Ramos (cell line): ENCODE data around the gene ASZ1.
"Not testable (repeated sequence)": the region's sequence is repeated elsewhere in the genome, so short reads cannot be mapped to it uniquely, and the experiment has no call there.

Experiments used
- in situ Hi-C: fragments of 300-500 bp; cut with MboI; formaldehyde crosslinking; loops from one replicate; pipeline ENCODE4 v1.14.3; 2022; ENCODE audit warnings: low sequenced_read_pairs; ENCODE audit not compliant: unreplicated experiment

The ASZ1 gene

GRCh38 chr7:117427258-117427701, at the start of gene ASZ1:
Gene ASZ1 (minus strand): TSS chr7:117427493. CDS start chr7:117427460, 33 bp downstream.
- in situ Hi-C loops: no loop called here

- in situ Hi-C loops: no loop called here
Observed at GRCh38 chr7:117476557-117477215, 49.4 kb upstream of the ASZ1 start.

DNA sequence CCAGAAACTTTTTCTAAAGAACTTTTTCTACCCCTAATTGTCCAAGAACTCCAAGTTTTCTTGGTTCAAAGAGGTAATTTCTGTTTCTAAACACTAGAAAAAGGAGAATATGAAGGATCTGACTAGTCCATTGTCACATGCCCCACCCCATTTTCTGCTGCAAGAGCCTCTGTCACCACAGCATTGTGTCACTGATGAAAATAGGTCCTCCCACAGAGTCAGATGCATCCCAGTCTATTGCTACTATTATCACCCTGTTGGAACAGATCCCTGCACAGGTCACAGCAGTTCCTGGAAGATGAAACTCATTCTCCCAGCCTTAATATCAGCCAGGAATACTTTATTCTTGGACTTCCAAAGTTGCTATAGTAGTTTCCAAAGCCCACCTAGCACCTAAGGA, 45.0 kb upstream of the ASZ1 start:
- in situ Hi-C loops: loop anchor here (25.0 kb wide), 1 partner anchor 690 kb away; no protein-coding TSS in a partner anchor

- in situ Hi-C loops: loop anchor here (25.0 kb wide), 1 partner anchor 692 kb away; no protein-coding TSS in a partner anchor
Observed at GRCh38 chr7:117470777-117471176, 43.5 kb upstream of the ASZ1 start.

DNA sequence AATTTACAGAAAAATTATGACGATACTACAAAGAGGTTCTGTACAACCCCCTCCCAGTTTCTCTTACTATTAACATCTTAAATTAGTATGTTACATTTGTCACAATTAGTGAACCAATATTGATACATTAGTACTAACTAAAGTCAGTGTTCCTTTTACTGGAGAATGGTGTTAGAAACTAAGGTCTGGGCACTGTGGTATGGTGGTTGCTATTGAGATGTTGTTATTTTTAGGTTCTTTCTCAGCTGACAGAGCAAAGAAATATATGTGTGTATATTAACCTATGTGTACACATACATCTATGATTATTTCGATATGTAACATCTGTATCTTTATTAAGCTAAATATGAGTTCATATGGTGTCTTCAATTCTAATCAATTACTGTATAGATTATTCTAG, 40.9 kb upstream of the ASZ1 start:
- in situ Hi-C loops: loop anchor here (25.0 kb wide), 1 partner anchor 694 kb away; no protein-coding TSS in a partner anchor

DNA sequence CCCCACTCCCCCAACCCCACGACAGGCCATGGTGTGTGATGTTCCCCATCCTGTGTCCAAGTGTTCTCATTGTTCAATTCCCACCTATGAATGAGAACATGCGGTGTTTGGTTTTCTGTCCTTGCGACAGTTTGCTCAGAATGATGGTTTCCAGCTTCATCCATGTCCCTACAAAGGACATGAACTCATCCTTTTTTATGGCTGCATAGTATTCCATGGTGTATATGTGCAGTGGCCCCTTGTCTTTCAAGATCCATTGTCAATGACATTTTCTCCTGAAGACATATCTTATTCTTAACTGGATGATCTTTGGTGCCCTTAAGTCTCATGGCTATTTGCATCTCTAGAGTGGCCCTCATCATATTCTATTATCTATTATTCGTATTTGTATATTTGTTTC, 33.5 kb upstream of the ASZ1 start:
- in situ Hi-C loops: loop anchor here (25.0 kb wide), 1 partner anchor 701 kb away; no protein-coding TSS in a partner anchor

DNA sequence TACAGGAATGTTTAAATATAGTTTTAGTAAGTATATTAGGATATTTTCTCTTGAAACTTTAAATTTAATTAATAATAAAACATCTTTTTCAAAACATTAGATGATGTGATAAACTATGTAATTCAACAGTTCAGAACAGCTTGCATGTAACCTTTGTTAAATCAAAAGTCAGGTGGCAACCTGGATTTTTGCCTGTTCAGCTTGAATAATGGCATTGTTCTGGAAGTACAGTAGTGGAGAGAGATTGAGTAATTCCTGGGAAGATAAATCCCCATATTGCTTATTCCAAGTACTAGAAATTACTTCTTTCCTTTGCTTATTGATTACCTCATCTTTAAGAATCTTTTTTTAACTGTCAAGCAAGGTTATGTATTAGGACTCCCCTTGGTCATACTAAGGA, 32.4 kb upstream of the ASZ1 start:
- in situ Hi-C loops: loop anchor here (25.0 kb wide), 1 partner anchor 703 kb away; no protein-coding TSS in a partner anchor

DNA sequence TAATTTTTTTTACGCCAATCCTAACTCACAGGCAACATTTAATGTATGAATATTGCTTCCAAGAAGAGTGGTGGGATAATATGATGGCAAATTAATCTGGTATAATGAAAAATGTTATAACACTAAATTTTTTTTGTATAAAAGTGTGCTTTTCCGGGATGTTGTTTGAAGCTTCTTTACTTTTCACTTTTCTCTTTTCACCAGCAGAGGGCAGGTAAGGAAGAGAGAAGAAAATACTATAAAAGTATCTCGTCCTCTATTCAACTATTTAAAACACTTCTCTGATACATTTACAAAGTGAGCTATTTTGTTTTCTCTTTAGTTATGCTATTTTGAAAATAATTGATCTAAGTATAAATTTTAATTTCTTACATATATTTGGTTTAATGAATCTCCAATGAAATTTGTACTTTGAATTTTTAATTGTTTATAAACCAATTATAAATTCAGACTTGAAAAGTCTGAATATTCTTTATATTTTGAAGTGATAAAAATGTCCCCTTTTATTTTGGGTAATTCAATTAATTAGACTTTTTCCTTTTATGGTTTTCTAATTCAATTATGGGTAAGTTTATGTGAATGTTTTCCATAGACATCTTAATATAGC, 31.8 kb upstream of the ASZ1 start:
- in situ Hi-C loops: loop anchor here (25.0 kb wide), 1 partner anchor 703 kb away; no protein-coding TSS in a partner anchor

- in situ Hi-C loops: no loop called here
Observed at GRCh38 chr7:117448655-117449054, 21.4 kb upstream of the ASZ1 start.

DNA sequence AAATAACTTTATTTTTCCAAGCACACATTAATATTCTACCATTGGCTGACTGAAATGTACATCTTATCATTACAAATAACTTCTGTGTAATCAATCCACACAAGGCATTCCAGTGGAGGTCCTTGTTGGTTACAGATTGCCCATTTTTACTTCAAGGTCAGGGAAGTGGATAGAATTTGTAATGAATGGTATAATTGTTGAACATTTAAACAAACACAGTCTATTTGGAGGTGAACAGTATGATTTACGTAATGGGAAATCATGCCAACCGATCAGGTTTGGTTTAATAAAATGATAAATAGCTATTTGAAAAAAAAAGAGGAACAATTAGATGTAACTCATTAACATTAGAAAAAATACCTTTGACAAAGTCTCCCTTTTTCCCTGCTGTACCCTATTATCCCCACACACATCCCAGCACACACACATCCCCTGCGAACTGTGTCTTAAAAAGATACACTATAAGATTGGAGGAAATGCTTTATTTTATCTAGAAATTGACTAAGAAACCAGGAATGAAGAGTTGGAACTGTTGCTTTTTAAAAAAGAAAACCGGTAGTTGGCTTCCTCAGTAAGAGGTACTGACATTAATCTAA, 19.0 kb upstream of the ASZ1 start:
- in situ Hi-C loops: no loop called here

DNA sequence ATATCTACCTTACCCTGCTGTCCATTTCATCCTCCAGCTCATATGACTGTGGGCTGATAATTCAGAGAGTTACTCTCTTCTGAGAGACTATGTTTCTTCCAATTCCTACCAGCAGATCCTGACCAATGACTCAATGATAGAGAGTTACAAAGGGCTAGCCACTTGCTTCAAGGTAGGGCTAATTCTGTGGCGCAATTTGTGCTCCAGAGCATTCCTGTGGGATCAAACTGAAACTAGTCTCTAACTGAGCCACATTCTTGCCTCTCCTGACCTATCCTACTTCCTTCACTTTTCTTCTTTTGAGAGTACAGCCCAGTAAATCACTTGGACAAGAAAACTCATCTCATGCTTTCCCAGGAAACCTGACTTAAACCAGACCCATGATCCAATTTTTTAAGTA, 17.9 kb upstream of the ASZ1 start:
- in situ Hi-C loops: no loop called here

DNA sequence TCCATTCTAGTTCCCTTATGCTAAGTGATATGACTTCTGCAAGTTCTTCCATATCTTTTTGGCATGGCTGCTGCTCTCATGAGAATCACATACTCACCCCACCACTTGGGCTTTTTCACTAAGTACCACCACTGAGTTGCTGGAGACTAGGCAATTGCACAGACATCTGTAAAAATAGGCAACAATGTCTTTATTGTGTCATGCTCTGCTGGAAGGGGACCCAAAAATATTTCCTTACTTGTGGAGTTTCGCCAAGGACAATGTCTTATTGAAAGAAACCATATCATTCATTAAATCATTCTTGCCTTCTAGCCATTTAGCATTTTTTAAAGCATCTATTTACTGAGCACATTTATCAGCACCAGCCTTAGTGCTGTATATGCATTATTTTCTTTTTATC, 17.4 kb upstream of the ASZ1 start:
- in situ Hi-C loops: no loop called here

DNA sequence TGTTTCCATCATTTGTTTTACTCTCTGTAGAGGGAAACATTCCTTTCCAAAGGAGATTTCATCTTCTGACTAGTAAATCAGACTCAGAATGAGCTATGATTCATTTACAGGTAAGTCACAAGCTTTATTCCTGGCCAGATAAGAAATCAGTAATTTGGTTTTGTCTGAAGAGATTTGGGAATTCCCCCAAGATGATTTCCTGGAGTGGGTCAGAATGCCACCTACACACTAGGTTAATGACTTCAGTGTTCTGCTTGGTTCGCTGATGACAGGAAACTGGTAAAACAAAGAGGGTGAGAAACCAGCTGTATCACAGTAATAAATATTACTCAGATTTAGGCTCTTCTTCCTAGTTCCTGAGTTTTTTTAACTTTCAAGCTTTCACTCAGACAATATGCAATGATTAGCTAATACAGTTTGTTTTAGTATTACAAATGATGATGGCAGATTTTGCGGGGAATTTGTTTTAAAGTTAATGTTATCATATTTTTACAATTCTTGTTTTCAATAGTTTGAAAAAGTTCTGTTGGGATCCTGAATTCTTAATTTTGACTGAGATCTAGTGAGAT, 8.3 kb upstream of the ASZ1 start:
- in situ Hi-C loops: no loop called here

DNA sequence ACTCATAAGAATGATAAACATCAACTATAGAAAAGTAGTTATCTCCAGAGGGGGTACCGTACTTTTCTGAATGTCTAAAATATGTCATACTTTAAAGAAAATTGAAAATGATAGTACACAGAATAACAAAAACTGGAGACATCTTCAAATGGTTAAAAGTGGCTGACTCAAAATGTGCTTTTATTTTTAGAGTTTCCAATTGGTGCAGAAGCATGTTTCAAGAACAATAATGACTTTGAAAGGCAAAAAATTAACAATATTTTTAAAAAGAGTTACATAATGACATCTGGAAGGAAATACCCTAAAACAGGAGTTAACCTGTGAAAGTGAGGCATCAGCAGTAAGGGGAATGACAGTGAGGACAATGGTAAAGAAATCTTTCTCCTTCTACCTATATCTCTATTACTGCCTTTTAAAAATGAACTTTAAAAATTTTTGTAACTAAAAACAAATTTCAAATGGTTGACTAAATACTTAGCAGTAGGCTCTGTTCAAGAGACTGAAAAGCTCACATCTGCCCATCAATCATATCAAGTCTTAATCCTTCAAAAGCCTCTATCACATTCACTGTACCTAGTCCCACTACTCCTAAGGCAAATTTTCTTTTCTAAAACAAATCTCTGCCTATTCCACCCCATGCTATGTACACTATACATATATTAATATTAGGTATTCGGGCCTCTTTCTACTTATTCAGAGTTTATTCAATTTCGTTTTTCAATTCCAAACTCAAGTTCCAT, 3.0 kb downstream of the ASZ1 start:
- in situ Hi-C loops: no loop called here

DNA sequence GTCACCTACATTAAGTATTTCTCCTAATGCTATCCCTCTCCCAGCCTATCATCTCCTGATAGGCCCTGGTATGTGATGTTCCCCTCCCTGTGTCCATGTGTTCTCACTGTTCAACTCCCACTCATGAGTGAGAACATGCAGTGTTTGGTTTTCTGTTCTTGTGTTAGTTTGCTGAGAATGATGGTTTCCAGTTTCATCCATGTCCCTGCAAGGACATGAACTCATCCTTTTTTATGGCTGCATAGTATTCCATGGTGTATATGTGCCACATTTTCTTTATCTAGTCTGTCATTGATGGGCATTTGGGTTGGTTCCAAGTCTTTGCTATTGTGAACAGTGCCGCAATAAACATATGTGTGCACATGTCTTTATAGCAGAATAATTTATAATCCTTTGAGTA, 12.7 kb downstream of the ASZ1 start:
- in situ Hi-C loops: not testable (repeated sequence)

DNA sequence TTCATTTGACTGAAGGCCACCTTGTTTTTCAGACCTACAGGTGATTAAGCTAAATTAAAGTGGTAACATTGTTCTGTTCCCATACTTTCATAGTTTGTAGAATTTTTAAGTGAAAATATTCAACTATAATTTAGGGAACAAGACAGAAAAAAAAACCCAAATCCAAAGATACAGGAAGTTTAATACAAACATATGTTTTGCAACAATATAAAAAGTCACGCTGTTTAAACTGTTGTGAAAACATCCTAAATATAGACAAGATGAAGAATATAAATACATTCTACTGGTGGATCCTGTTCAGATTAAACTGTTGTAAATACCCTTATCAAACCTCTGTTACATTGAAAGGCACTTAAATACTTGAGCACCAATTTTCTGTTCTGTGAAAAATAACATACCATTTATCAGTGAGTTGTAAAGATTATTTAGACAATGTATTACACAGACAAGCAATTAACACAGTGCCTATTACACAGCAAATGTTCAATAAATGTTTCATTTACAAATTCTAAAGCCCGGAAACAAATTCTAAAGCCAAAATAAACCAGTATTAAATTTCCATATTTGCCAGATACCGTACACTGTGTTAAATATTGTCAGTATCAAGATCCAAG, 14.2 kb downstream of the ASZ1 start:
- in situ Hi-C loops: no loop called here

GRCh38 chr7:117412390-117412789, 14.9 kb downstream of the ASZ1 start:
- in situ Hi-C loops: no loop called here

DNA sequence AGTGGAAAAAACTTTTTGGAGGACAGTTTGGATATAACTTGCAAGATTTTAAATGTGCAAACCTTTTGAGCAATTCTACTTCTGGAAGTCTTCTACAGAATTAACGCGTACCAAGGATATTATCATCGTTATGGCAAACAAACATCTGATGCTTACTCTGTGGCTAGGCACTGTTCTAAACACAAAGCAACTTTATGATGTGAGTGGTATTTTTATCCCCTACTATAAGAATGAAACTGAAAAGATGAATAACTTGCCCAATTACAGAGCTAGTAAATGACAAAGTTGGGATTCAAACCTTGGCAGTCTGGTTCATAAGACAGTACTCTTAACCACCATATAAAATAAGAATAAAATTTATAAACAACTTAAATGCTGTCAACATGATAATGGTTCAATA, 15.8 kb downstream of the ASZ1 start:
- in situ Hi-C loops: no loop called here

GRCh38 chr7:117408831-117409230, 18.5 kb downstream of the ASZ1 start:
- in situ Hi-C loops: no loop called here

DNA sequence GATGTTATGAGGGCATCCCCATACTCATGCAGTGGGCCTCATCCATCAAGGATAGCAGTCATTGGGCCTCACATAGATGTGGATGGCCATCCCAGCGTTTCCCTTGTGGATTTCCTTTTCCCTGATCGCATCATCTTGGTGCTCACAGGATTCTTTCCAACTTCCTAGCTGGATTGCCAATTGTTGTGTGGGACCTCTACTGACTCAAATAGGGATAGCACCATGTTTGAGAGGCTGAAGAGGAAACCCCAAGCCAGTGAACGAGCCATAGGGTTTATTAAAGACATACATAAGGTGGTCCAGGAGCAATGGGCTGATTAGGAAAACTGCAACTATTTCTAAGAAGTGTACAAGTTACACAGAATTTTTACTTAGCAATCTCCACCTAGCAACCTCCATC, 21.8 kb downstream of the ASZ1 start:
- in situ Hi-C loops: no loop called here
